ENCODE results near the gene DUSP28. TPM values are rescaled to one million over a fixed set of nuclear protein-coding genes. Genes with fewer than 3 reads are reported as not detected.

Gene DUSP28
- total and polyA plus RNA-seq, 2 donors from 2014 or later: 5.9 to 7.0 TPM

GRCh38 chr2:240594511-240595380, 34.6 kb downstream of the DUSP28 start:
- DNase-seq (peak in 2 of 5 donors; percentile 33 to 71), FAIRE-seq (no peak)
- intact Hi-C loops (cut with DNase I): no loop called here
- H3K36me3 ChIP-seq (ENCODE audit: control insufficient read depth in 2 of 3, insufficient read depth in 3 of 3, low read length in 3 of 3): peaks cover 2 to 18% (median 10%) of the 10 kb centered on the region in 3 donors
- no peak overlapping the region for H3K9ac ChIP-seq (ENCODE audit: low read length in 3 of 3)
- H3K4me3 ChIP-seq (ENCODE audit: low read length in 3 of 3): no peak overlapping the region
- no peak overlapping the region for H3K27ac ChIP-seq (ENCODE audit: low read depth in 2 of 2, low read length in 2 of 2)
- no peak for TF ChIP-seq CTCF (IDR thresholded peaks at IDR 0.05; ENCODE audit: borderline replicate concordance, extremely low read depth, insufficient read depth)
- H3K9me3 ChIP-seq (ENCODE audit: control insufficient read depth in 2 of 3, insufficient read depth in 1 of 3, low read length in 3 of 3): no peaks in the 10 kb centered on the region
- no peaks in the 10 kb centered on the region for H3K4me1 ChIP-seq (ENCODE audit: control insufficient read depth in 2 of 3, insufficient read depth in 2 of 3, low read depth in 1 of 3, low read length in 3 of 3)
- H3K27me3 ChIP-seq (ENCODE audit: control insufficient read depth, insufficient read depth, low read length): no peaks in the 10 kb centered on the region

- H3K27me3 ChIP-seq (ENCODE audit: control insufficient read depth, insufficient read depth, low read length): no peaks in the 10 kb centered on the region
- no peak overlapping the region for H3K9ac ChIP-seq (ENCODE audit: low read length in 3 of 3)
- peaks cover 2 to 14% (median 10%) of the 10 kb centered on the region in 3 donors for H3K36me3 ChIP-seq (ENCODE audit: control insufficient read depth in 2 of 3, insufficient read depth in 3 of 3, low read length in 3 of 3)
- no peak for TF ChIP-seq CTCF (IDR thresholded peaks at IDR 0.05; ENCODE audit: borderline replicate concordance, extremely low read depth, insufficient read depth)
- intact Hi-C loops (cut with DNase I): no loop called here
- H3K27ac ChIP-seq (ENCODE audit: low read depth in 2 of 2, low read length in 2 of 2): no peak overlapping the region
- peak in 3 of 5 donors; percentile 27 to 55 (median 46) for DNase-seq
- no peak overlapping the region for H3K4me3 ChIP-seq (ENCODE audit: low read length in 3 of 3)
- H3K9me3 ChIP-seq (ENCODE audit: control insufficient read depth in 2 of 3, insufficient read depth in 1 of 3, low read length in 3 of 3): no peaks in the 10 kb centered on the region
- H3K4me1 ChIP-seq (ENCODE audit: control insufficient read depth in 2 of 3, insufficient read depth in 2 of 3, low read depth in 1 of 3, low read length in 3 of 3): no peaks in the 10 kb centered on the region
- FAIRE-seq: no peak
Measured at GRCh38 chr2:240595381-240596079, 35.4 kb downstream of the DUSP28 start.

GRCh38 chr2:240596080-240596460, 35.9 kb downstream of the DUSP28 start:
- Histone ChIP-seq H3K9ac (ENCODE audit: low read length in 3 of 3) (no peak overlapping the region), H3K9me3 (ENCODE audit: control insufficient read depth in 2 of 3, insufficient read depth in 1 of 3, low read length in 3 of 3) (no peaks in the 10 kb centered on the region), H3K36me3 (ENCODE audit: control insufficient read depth in 2 of 3, insufficient read depth in 3 of 3, low read length in 3 of 3) (peaks cover 2 to 11% (median 10%) of the 10 kb centered on the region in 3 donors), H3K27ac (ENCODE audit: low read depth in 2 of 2, low read length in 2 of 2) (no peak overlapping the region), H3K27me3 (ENCODE audit: control insufficient read depth, insufficient read depth, low read length) (no peaks in the 10 kb centered on the region), H3K4me3 (ENCODE audit: low read length in 3 of 3) (no peak overlapping the region), H3K4me1 (ENCODE audit: control insufficient read depth in 2 of 3, insufficient read depth in 2 of 3, low read depth in 1 of 3, low read length in 3 of 3) (no peaks in the 10 kb centered on the region)
- FAIRE-seq: no peak
- no peak for TF ChIP-seq CTCF (IDR thresholded peaks at IDR 0.05; ENCODE audit: borderline replicate concordance, extremely low read depth, insufficient read depth)
- intact Hi-C loops (cut with DNase I): no loop called here
- peak in 1 of 5 donors; percentile 75 for DNase-seq

Measured in kidney (tissue), 14 donors.